H1 (cell line): ENCODE measurements around the gene GAPDHS.

Experiments
- HDAC2 ChIP-seq, 2 experiments: fragments of 300-600 bp in 1 of 2; sonication (generic) in 1 of 2; IDR thresholded peaks; 2 replicates each; pipeline ENCODE4 v1.6.1; 2011 to 2012; ENCODE audit warnings: low read depth in 2 of 2, low read length in 2 of 2, mild to moderate bottlenecking in 2 of 2, moderate library complexity in 2 of 2, borderline replicate concordance in 1 of 2, inconsistent platforms in 1 of 2
- POLR2A ChIP-seq, 2 experiments: IDR thresholded peaks; 1 replicate in 1 of 2; 2 replicates in 1 of 2; pipeline ENCODE4 v1.6.1; 2011; ENCODE audit warnings: low read depth in 2 of 2, low read length in 2 of 2, mild to moderate bottlenecking in 2 of 2; ENCODE audit errors: control extremely low read depth in 1 of 2
- TF ChIP-seq, protein P1 (sequence below): IDR thresholded peaks from 2 replicates; pipeline ENCODE4 v1.6.1; 2012; ENCODE audit warnings: inconsistent platforms
- TF ChIP-seq, protein P2 (sequence below), 3 experiments: IDR thresholded peaks; 1 replicate in 2 of 3; 2 replicates in 1 of 3; pipeline versions ENCODE4 v1.5.1 to v1.6.1; 2011; ENCODE audit warnings: low read length in 3 of 3, mild to moderate bottlenecking in 3 of 3, inconsistent platforms in 2 of 3, low read depth in 1 of 3, moderate library complexity in 1 of 3; ENCODE audit not compliant: insufficient read depth in 1 of 3; ENCODE audit errors: control extremely low read depth in 1 of 3

DNA sequence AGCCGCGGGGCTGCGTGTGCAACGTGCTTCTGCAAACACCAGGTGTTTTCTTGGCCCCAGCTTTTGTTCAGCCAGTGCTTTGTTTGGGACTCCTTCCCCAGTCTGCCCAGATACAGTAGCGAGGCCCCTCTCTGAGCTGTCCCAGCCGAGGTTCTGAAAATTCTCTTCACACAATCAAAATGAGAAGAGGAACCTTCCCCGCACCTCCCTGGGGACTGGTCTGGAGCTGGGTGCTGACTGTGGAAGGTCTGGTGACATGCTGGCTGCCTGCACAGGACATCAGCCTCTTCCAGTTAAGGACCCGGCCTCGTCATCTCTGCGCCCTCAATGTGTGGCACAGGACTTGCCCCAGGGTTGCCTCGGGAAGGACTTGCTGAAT lies 26.0 kb downstream of the GAPDHS start:
- TF ChIP-seq, protein P1, sequence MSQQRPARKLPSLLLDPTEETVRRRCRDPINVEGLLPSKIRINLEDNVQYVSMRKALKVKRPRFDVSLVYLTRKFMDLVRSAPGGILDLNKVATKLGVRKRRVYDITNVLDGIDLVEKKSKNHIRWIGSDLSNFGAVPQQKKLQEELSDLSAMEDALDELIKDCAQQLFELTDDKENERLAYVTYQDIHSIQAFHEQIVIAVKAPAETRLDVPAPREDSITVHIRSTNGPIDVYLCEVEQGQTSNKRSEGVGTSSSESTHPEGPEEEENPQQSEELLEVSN: no peak
- TF ChIP-seq, protein P2, sequence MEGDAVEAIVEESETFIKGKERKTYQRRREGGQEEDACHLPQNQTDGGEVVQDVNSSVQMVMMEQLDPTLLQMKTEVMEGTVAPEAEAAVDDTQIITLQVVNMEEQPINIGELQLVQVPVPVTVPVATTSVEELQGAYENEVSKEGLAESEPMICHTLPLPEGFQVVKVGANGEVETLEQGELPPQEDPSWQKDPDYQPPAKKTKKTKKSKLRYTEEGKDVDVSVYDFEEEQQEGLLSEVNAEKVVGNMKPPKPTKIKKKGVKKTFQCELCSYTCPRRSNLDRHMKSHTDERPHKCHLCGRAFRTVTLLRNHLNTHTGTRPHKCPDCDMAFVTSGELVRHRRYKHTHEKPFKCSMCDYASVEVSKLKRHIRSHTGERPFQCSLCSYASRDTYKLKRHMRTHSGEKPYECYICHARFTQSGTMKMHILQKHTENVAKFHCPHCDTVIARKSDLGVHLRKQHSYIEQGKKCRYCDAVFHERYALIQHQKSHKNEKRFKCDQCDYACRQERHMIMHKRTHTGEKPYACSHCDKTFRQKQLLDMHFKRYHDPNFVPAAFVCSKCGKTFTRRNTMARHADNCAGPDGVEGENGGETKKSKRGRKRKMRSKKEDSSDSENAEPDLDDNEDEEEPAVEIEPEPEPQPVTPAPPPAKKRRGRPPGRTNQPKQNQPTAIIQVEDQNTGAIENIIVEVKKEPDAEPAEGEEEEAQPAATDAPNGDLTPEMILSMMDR (IDR thresholded peaks at IDR 0.05; ENCODE audit: control extremely low read depth in 1 of 3, insufficient read depth in 1 of 3, low read depth in 1 of 3, low read length in 3 of 3): no peak
- no peak for TF ChIP-seq POLR2A (IDR thresholded peaks at IDR 0.05; ENCODE audit: control extremely low read depth in 1 of 2, low read depth in 2 of 2, low read length in 2 of 2)
- no peak for TF ChIP-seq HDAC2 (IDR thresholded peaks at IDR 0.05; ENCODE audit: borderline replicate concordance in 1 of 2, low read depth in 2 of 2, low read length in 2 of 2)
